OCI-LY1 (cell line): Measurements from ENCODE around the gene MLLT6.

Experiments
- EZH2 ChIP-seq: fragments of 200-600 bp; sonication (generic), shearing (Covaris generic); IDR thresholded peaks from 2 replicates; pipeline ENCODE4 v1.8.0; 2017; ENCODE audit warnings: borderline replicate concordance, mixed run types, mild to moderate bottlenecking, antibody characterized with exemption, low read length, moderate library complexity, mixed read lengths
- TF ChIP-seq, protein P1 (sequence below): fragments of 200-600 bp; sonication (generic), shearing (Covaris generic); IDR thresholded peaks from 2 replicates; pipeline ENCODE4 v1.5.1; 2017; ENCODE audit warnings: mild to moderate bottlenecking, antibody characterized with exemption, low read length, moderate library complexity, mixed read lengths

DNA sequence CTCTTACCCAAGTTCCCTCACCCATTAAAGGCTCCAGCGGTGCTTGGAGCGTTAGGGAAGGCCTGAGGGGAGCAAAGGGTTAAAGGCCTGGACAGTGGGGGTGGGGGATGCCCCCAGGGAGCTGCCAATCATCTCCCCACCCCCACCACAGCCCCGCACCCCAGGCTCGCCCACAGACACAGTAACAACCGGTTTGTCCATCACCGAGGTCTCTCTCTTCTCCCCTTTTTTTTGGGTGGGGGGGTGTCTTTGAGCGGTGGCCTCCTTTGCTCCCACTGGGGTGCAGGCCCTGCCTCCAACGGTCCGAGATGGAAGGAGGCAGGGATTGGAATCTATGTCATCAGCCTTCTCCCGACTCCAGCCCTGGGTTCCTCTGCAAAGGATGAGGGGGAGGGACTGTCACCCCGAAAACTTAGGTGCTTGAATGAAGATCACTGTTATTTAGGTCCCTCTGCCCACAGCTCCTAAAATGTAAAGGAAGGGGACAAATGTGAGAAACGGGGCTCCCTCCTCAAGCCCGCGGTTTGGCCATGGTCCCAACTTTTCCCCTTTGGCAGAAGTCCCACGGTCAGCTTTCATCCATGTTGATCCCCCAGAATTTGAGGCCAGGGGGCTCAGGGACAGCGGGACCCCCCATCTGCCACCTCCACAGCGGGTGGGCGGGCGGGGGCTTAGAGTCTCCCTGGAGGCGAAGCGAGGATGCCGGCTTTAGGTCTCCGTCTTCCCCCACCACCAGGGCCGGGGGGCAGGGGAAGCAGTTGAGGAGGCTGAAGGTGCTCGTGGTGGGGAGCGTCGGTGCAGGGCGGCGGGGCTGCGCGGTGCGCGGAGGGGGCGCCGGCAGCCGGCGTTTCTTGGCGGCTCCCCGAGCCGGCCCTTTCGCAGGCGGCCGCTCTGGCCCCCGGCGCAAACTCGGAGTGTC, 32.0 kb upstream of the MLLT6 start:
- TF ChIP-seq, protein P1, sequence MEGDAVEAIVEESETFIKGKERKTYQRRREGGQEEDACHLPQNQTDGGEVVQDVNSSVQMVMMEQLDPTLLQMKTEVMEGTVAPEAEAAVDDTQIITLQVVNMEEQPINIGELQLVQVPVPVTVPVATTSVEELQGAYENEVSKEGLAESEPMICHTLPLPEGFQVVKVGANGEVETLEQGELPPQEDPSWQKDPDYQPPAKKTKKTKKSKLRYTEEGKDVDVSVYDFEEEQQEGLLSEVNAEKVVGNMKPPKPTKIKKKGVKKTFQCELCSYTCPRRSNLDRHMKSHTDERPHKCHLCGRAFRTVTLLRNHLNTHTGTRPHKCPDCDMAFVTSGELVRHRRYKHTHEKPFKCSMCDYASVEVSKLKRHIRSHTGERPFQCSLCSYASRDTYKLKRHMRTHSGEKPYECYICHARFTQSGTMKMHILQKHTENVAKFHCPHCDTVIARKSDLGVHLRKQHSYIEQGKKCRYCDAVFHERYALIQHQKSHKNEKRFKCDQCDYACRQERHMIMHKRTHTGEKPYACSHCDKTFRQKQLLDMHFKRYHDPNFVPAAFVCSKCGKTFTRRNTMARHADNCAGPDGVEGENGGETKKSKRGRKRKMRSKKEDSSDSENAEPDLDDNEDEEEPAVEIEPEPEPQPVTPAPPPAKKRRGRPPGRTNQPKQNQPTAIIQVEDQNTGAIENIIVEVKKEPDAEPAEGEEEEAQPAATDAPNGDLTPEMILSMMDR = no peak
- TF ChIP-seq EZH2 = no peak
